GM23248 (cell line): ENCODE data around the gene ATP2B2.

Experiments used
- EZH2 ChIP-seq: fragments of 200-600 bp; sonication (generic); IDR thresholded peaks from 2 replicates; pipeline ENCODE4 v1.6.1; 2018; ENCODE audit warnings: antibody characterized with exemption, mild to moderate bottlenecking; ENCODE audit not compliant: insufficient read depth, poor library complexity, severe bottlenecking
- EZH2phosphoT487 ChIP-seq: fragments of 200-600 bp; sonication (generic); IDR thresholded peaks from 2 replicates; pipeline ENCODE4 v1.6.1; 2018; ENCODE audit warnings: antibody characterized with exemption, moderate library complexity, mild to moderate bottlenecking, low read depth; ENCODE audit not compliant: insufficient read depth

- no peak for TF ChIP-seq EZH2
- no peak for TF ChIP-seq EZH2phosphoT487
Observed at GRCh38 chr3:10508235-10508618, 2.8 kb upstream of the ATP2B2 start.
